ENCODE data around the gene AGGF1. TPM values are rescaled to one million over a fixed set of nuclear protein-coding genes. Genes with fewer than 3 reads are reported as not detected.
"Not testable (repeated sequence)": the region's sequence is repeated elsewhere in the genome, so short reads cannot be mapped to it uniquely, and the experiment has no call there.

AGGF1 gene
- total RNA-seq, result 14.5 TPM
- long read RNA-seq, full-length matches to known transcripts, result 14 of 20 reads
- long read RNA-seq, partial matches to known transcripts, result 3 of 20 reads
- long read RNA-seq, other reads (novel, unspliced or antisense), result 3 of 20 reads

- peak; percentile 100 for ATAC-seq
- intact Hi-C loops (cut with DNase I), result loop anchor here (5.0 kb wide), 1 partner anchor 163 kb away; no protein-coding TSS in a partner anchor
Measured at GRCh38 chr5:77030097-77031071, at the start of gene AGGF1. AGGF1 (plus strand) TSS chr5:77030404; CDS start chr5:77030767, 363 bp downstream.

GRCh38 chr5:76980518-76981144, 49.6 kb upstream of the AGGF1 start:
- intact Hi-C loops (cut with DNase I), result no loop called here
- ATAC-seq (no peak), DNase-seq (ENCODE audit: missing footprints) (no peak)

More at GRCh38 chr5:77030097-77031071, at the start of gene AGGF1:
- peak; percentile 96 for DNase-seq (ENCODE audit: missing footprints)

GRCh38 chr5:76982450-76982849, 47.8 kb upstream of the AGGF1 start:
- ATAC-seq (no peak), DNase-seq (ENCODE audit: missing footprints) (no peak)
- intact Hi-C loops (cut with DNase I), result no loop called here

- DNase-seq (ENCODE audit: missing footprints) (no peak), ATAC-seq (no peak)
- intact Hi-C loops (cut with DNase I), result no loop called here
Measured at GRCh38 chr5:76983468-76983867, 46.7 kb upstream of the AGGF1 start.

GRCh38 chr5:76986825-76987526, 43.2 kb upstream of the AGGF1 start:
- intact Hi-C loops (cut with DNase I), result no loop called here
- no peak for DNase-seq (ENCODE audit: missing footprints)
- no peak for ATAC-seq

GRCh38 chr5:76990899-76991459, 39.2 kb upstream of the AGGF1 start:
- intact Hi-C loops (cut with DNase I), result no loop called here
- no peak for DNase-seq (ENCODE audit: missing footprints)
- no peak for ATAC-seq

GRCh38 chr5:76993436-76993835, 36.8 kb upstream of the AGGF1 start:
- intact Hi-C loops (cut with DNase I); ATAC-seq; DNase-seq (ENCODE audit: missing footprints): not testable (repeated sequence)

GRCh38 chr5:76994337-76994736, 35.9 kb upstream of the AGGF1 start:
- ATAC-seq, result no peak
- no peak for DNase-seq (ENCODE audit: missing footprints)
- intact Hi-C loops (cut with DNase I), result no loop called here

GRCh38 chr5:76998251-76998650, 32.0 kb upstream of the AGGF1 start:
- intact Hi-C loops (cut with DNase I); DNase-seq (ENCODE audit: missing footprints); ATAC-seq: not testable (repeated sequence)

GRCh38 chr5:76999451-76999850, 30.8 kb upstream of the AGGF1 start:
- intact Hi-C loops (cut with DNase I), result no loop called here
- DNase-seq (ENCODE audit: missing footprints) (no peak), ATAC-seq (no peak)

- DNase-seq (ENCODE audit: missing footprints) (no peak), ATAC-seq (no peak)
- intact Hi-C loops (cut with DNase I), result no loop called here
Measured at GRCh38 chr5:77003246-77003645, 27.0 kb upstream of the AGGF1 start.

- intact Hi-C loops (cut with DNase I), result no loop called here
- ATAC-seq, result no peak
- DNase-seq (ENCODE audit: missing footprints), result no peak
Measured at GRCh38 chr5:77006124-77006523, 24.1 kb upstream of the AGGF1 start.

GRCh38 chr5:77008413-77008812, 21.8 kb upstream of the AGGF1 start:
- intact Hi-C loops (cut with DNase I), result no loop called here
- ATAC-seq, result no peak
- no peak for DNase-seq (ENCODE audit: missing footprints)

GRCh38 chr5:77010243-77010642, 20.0 kb upstream of the AGGF1 start:
- intact Hi-C loops (cut with DNase I), result no loop called here
- ATAC-seq, result no peak
- no peak for DNase-seq (ENCODE audit: missing footprints)

GRCh38 chr5:77011498-77011897, 18.7 kb upstream of the AGGF1 start:
- intact Hi-C loops (cut with DNase I), result no loop called here
- ATAC-seq, result no peak

GRCh38 chr5:77012601-77013000, 17.6 kb upstream of the AGGF1 start:
- intact Hi-C loops (cut with DNase I), result no loop called here
- no peak for DNase-seq (ENCODE audit: missing footprints)
- ATAC-seq, result no peak

More at GRCh38 chr5:77011498-77011897, 18.7 kb upstream of the AGGF1 start:
- DNase-seq (ENCODE audit: missing footprints), result no peak

- intact Hi-C loops (cut with DNase I), result loop anchor here (2.0 to 5.0 kb wide), 2 partner anchors 147 to 414 kb away; no protein-coding TSS in a partner anchor
- ATAC-seq, result no peak
Measured at GRCh38 chr5:77015938-77016569, 14.2 kb upstream of the AGGF1 start.

GRCh38 chr5:77016962-77017361, 13.2 kb upstream of the AGGF1 start:
- DNase-seq (ENCODE audit: missing footprints) (no peak), ATAC-seq (no peak)
- intact Hi-C loops (cut with DNase I), result loop anchor here (2.0 to 5.0 kb wide), 2 partner anchors 148 to 415 kb away; no protein-coding TSS in a partner anchor

More at GRCh38 chr5:77015938-77016569, 14.2 kb upstream of the AGGF1 start:
- no peak for DNase-seq (ENCODE audit: missing footprints)
